Panc1 (cell line): ENCODE results near the gene ARHGEF12.

Experiments
- POLR2AphosphoS5 ChIP-seq: IDR thresholded peaks from 2 replicates; pipeline ENCODE4 v1.6.1; 2012; ENCODE audit warnings: mild to moderate bottlenecking, low read depth, low read length, moderate library complexity
- TF ChIP-seq, protein P1 (sequence below): fragments of 450-650 bp; IDR thresholded peaks from 2 replicates; pipeline ENCODE4 v1.5.1; 2017; ENCODE audit warnings: mild to moderate bottlenecking

DNA sequence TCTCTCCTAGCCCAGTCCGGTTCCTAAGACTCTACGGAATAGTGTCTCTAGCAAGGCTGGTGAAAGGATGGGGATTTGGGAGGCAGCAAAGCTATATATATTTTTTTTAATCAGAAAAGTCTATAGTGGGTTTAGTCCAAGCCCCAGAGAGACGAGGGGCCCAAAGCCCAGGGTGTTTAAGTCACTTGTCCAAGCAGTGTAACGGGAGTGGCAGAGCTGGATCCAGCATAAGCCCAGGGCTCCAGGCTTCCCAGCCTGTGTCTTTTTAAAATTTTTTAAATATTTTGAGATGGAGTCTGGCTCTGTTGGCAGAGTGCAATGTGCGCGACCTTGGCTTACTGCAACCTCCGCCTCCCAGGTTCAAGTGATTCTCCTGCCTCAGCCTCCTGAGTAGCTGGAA lies 182.1 kb downstream of the ARHGEF12 start:
- TF ChIP-seq, protein P1, sequence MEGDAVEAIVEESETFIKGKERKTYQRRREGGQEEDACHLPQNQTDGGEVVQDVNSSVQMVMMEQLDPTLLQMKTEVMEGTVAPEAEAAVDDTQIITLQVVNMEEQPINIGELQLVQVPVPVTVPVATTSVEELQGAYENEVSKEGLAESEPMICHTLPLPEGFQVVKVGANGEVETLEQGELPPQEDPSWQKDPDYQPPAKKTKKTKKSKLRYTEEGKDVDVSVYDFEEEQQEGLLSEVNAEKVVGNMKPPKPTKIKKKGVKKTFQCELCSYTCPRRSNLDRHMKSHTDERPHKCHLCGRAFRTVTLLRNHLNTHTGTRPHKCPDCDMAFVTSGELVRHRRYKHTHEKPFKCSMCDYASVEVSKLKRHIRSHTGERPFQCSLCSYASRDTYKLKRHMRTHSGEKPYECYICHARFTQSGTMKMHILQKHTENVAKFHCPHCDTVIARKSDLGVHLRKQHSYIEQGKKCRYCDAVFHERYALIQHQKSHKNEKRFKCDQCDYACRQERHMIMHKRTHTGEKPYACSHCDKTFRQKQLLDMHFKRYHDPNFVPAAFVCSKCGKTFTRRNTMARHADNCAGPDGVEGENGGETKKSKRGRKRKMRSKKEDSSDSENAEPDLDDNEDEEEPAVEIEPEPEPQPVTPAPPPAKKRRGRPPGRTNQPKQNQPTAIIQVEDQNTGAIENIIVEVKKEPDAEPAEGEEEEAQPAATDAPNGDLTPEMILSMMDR, result no peak
- no peak for TF ChIP-seq POLR2AphosphoS5
